GM18907 (cell line): ENCODE measurements around the gene OR52R1.
"Not testable (repeated sequence)": the region's sequence is repeated elsewhere in the genome, so short reads cannot be mapped to it uniquely, and the experiment has no call there.

Experiments used
- ATAC-seq: cut with Tn5 transposase; IDR thresholded peaks from one replicate; pipeline ENCODE4 v1.9.1; 2021; ENCODE audit warnings: mild to moderate bottlenecking, moderate library complexity; ENCODE audit not compliant: unreplicated experiment

OR52R1 gene

GRCh38 chr11:4804280-4804679, at the start of gene OR52R1:
Gene OR52R1, minus strand, starts transcription at chr11:4804380. Its CDS starts 0 bp downstream, at chr11:4804380.
- no peak for ATAC-seq

GRCh38 chr11:4851033-4851432, 46.9 kb upstream of the OR52R1 start:
- ATAC-seq, result no peak

GRCh38 chr11:4848908-4849532, 44.8 kb upstream of the OR52R1 start, which contains the start of gene OR51S1:
Gene OR51S1, minus strand, starts transcription at chr11:4849208. Its CDS starts 0 bp downstream, at chr11:4849208.
- ATAC-seq, result no peak

GRCh38 chr11:4839851-4840549, 35.8 kb upstream of the OR52R1 start:
- no peak for ATAC-seq

GRCh38 chr11:4830909-4831308, 26.7 kb upstream of the OR52R1 start:
- ATAC-seq, result no peak

GRCh38 chr11:4830346-4830745, 26.2 kb upstream of the OR52R1 start:
- ATAC-seq, result no peak

- ATAC-seq, result no peak
Observed at GRCh38 chr11:4826425-4826824, 22.2 kb upstream of the OR52R1 start.

GRCh38 chr11:4825132-4825531, 21.0 kb upstream of the OR52R1 start:
- no peak for ATAC-seq

GRCh38 chr11:4821021-4821420, 16.8 kb upstream of the OR52R1 start, which contains the start of gene OR51F2:
Gene OR51F2, plus strand, starts transcription at chr11:4821321. Its CDS starts 101 bp downstream, at chr11:4821422.
- no peak for ATAC-seq

GRCh38 chr11:4809246-4809645, 5.1 kb upstream of the OR52R1 start:
- no peak for ATAC-seq

GRCh38 chr11:4808476-4808875, 4.3 kb upstream of the OR52R1 start:
- ATAC-seq, result no peak

GRCh38 chr11:4801316-4801715, 2.9 kb downstream of the OR52R1 start:
- ATAC-seq, result not testable (repeated sequence)

GRCh38 chr11:4798427-4799183, 5.6 kb downstream of the OR52R1 start:
- no peak for ATAC-seq

- ATAC-seq, result no peak
Observed at GRCh38 chr11:4797206-4797605, 7.0 kb downstream of the OR52R1 start.

GRCh38 chr11:4782454-4782853, 21.7 kb downstream of the OR52R1 start:
- ATAC-seq, result no peak

- ATAC-seq, result no peak
Observed at GRCh38 chr11:4769838-4770237, 34.3 kb downstream of the OR52R1 start, which contains the start of gene OR51F1. Gene OR51F1, minus strand, starts transcription at chr11:4769938. Its CDS starts 0 bp downstream, at chr11:4769938.

- ATAC-seq, result no peak
Observed at GRCh38 chr11:4768094-4768493, 36.1 kb downstream of the OR52R1 start.

- no peak for ATAC-seq
Observed at GRCh38 chr11:4766420-4767043, 37.6 kb downstream of the OR52R1 start.

- ATAC-seq, result no peak
Observed at GRCh38 chr11:4763096-4763495, 41.1 kb downstream of the OR52R1 start.
